Duodenal mucosa (tissue), 2 donors: ENCODE results near the gene ATG9A.

Experiments used
- H3K27ac ChIP-seq: one replicate; pipeline ENCODE4 v1.7.0; 2013; ENCODE audit warnings: low read depth, low read length
- H3K27me3 ChIP-seq, 2 donors: one replicate each; pipeline ENCODE4 v1.7.0; 2013; ENCODE audit warnings: low read length in 2 of 2, control low read depth in 1 of 2; ENCODE audit not compliant: insufficient read depth in 2 of 2, control insufficient read depth in 1 of 2
- H3K36me3 ChIP-seq, 2 donors: one replicate each; pipeline ENCODE4 v1.7.0; 2013; ENCODE audit warnings: low read length in 2 of 2, control low read depth in 1 of 2; ENCODE audit not compliant: insufficient read depth in 2 of 2, control insufficient read depth in 1 of 2
- H3K4me1 ChIP-seq, 2 donors: one replicate each; pipeline ENCODE4 v1.7.0; 2013; ENCODE audit warnings: low read length in 2 of 2, control low read depth in 1 of 2; ENCODE audit not compliant: insufficient read depth in 2 of 2, control insufficient read depth in 1 of 2
- H3K4me3 ChIP-seq, 2 donors: one replicate each; pipeline ENCODE4 v1.7.0; 2013; ENCODE audit warnings: low read length in 2 of 2, low read depth in 1 of 2
- H3K9ac ChIP-seq, 2 donors: one replicate each; pipeline ENCODE4 v1.7.0; 2013; ENCODE audit warnings: low read length in 2 of 2, low read depth in 1 of 2
- H3K9me3 ChIP-seq, 2 donors: one replicate each; pipeline ENCODE4 v1.7.0; 2013; ENCODE audit warnings: low read length in 2 of 2, control low read depth in 1 of 2; ENCODE audit not compliant: control insufficient read depth in 1 of 2

Gene ATG9A

DNA sequence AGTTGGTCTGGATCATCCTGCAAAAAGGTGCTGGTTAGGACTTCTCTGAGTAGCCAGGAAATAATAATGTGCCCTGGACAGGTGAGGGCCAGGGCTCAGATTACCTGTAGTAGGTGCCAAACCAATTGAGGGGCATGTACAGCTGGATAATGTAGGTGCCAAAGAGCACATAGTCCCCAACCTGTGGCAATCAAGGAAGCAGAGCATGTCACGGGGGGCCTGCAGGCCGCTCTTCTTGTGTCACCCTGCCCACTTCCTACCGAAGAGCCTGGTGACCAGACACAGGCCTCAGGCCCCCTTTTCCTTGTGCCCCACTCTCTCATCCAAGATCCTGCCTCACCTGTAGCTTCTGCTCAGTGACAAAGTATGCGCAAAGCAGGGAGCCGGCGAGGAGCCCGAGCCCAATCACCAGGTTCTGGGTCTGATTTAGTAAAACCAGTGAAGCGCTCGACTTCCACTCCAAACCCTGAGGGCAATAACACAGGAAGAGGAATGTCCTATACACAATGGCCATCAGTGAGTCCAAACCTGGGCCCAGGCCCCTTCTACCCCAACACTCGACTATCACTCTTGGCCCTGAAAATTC is 15.9 kb downstream of the ATG9A start:
- Histone ChIP-seq H3K9ac (no peak overlapping the region), H3K27ac (no peak overlapping the region), H3K36me3 (peaks cover 9 to 44% of the 10 kb centered on the region in 2 donors), H3K9me3 (no peaks in the 10 kb centered on the region), H3K27me3 (no peaks in the 10 kb centered on the region), H3K4me3 (no peak overlapping the region), H3K4me1 (peaks cover 9 to 17% of the 10 kb centered on the region in 2 donors)

DNA sequence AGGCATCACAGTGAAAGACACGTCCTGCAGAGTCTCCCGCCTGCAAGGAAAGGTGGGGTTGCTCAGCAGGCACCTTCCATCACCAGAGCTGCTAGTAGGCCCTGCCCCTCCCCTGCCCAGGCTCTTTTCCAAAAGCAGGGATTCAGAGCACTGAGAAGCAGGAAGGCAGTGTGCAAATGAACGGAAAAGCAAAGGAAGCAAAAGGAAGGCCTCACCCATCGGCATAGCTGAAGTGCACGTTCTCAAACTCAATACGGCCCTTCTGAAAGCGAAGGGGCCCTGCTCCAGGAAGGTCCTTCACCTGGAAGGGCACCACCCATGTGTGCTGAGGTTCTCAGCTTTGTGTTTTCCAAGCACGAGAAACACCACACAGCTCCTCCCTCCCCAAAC is 16.4 kb downstream of the ATG9A start:
- Histone ChIP-seq H3K9me3 (no peaks in the 10 kb centered on the region), H3K4me1 (peaks cover 9 to 17% of the 10 kb centered on the region in 2 donors), H3K27me3 (no peaks in the 10 kb centered on the region), H3K27ac (no peak overlapping the region), H3K9ac (no peak overlapping the region), H3K4me3 (no peak overlapping the region), H3K36me3 (peaks cover 9 to 50% of the 10 kb centered on the region in 2 donors)

DNA sequence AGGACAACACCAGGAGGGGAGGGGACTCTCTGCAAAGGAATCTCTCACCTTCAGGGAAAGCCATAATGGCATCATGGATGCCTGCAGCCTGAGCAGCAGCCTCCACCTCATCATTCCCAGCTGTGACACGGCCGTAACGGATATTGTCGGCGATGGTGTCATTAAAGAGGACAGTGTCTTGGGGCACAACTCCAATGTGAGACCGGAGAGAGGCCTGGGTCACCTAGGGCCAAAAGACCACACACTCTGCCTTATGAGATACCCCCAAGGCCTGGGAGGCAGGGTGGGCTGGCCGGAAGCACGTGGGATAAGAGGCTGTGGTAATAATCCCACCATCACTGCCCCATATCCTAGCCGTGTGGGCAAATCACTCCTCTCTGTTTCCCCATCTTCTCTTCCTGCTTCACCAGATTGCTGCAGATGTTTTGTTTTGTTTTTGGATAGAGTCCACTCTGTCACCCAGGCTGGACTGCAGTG is 18.5 kb downstream of the ATG9A start:
- Histone ChIP-seq H3K4me1 (peaks cover 18 to 22% of the 10 kb centered on the region in 2 donors), H3K27me3 (no peaks in the 10 kb centered on the region), H3K9ac (no peak overlapping the region), H3K4me3 (no peak overlapping the region), H3K9me3 (no peaks in the 10 kb centered on the region), H3K36me3 (peaks cover 9 to 51% of the 10 kb centered on the region in 2 donors), H3K27ac (no peak overlapping the region)

DNA sequence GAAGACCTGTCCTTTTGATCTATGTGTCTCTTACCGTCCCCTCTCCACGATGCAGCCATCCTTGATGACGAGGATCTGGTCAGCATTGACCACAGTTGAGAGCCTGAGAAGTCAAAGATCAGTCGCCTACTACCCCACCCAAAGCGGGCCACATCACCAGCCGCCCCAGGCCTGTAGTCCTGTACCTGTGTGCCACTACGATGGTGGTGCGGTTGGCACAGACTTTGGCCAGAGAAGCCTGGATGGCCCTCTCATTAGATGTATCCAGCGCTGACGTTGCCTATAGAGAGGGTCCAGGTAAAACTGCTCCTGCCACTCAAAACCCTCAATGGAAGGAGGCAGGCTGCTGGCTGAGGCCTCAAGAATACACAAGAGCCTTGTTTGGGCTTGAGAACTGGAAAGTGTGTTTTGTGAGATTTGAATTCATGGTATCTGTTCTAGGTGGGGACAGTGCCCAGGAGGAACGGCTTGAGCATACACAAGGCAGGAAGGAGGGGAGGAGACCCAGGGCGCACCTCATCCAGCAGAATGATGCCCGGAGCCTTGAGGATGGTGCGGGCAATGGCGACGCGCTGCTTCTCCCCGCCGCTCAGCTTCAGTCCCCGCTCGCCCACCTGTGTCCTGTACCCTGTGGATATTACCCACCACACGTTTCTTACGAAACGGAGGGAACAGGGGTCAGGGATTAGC is 19.1 kb downstream of the ATG9A start:
- H3K4me1 ChIP-seq: peaks cover 19 to 26% of the 10 kb centered on the region in 2 donors
- no peak overlapping the region for H3K9ac ChIP-seq
- H3K4me3 ChIP-seq: no peak overlapping the region
- no peaks in the 10 kb centered on the region for H3K27me3 ChIP-seq
- no peak overlapping the region for H3K27ac ChIP-seq
- H3K9me3 ChIP-seq: no peaks in the 10 kb centered on the region
- peaks cover 9 to 51% of the 10 kb centered on the region in 2 donors for H3K36me3 ChIP-seq

DNA sequence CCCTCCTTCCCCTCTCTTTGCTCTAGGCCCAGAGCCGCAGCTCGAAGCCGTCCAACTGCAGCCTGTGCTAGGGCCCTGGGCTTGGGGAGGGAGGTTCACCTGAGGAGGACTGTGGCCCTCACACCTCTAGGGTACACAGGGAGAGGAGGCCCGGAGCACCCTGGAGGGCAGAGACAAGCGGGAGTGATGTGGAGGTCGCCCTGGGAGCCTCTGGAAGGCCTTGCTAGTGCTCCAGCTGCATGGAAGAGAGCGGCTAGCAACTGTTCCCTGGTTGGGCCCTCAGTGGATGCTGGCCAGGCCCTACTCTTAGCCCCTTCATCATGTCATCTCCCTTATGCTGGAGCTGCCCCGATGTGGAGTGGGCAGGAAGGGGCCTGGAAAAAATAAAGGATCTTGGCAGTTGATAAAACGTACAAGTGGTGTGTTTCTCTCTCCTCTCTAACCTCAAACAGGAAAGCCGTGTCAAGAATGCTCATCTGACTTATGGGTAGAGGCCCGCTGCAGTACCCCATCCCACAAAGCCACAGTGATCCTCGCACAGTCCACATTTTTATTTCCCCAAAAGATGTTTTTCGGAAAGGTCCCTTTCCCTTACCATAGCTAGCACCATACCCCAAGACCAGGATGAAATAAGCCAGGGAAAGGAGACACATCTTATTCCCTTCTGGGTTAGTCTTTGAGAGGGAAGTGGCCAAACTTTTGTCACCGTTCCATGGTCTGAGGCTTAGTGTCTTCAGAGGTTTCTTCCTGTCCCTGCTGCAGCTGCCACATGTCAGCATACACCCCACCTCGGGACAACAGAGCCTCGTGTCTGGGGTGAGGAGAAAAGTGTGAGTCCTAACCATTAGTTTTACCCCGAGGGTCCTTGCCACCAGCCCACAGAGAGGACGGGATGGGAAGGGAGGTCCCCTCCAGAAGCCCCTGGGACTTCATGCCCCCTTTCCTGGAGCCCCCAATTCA is 19.9 kb downstream of the ATG9A start:
- H3K36me3 ChIP-seq: peaks cover 5 to 45% of the 10 kb centered on the region in 2 donors
- no peak overlapping the region for H3K27ac ChIP-seq
- H3K9ac ChIP-seq: no peak overlapping the region

DNA sequence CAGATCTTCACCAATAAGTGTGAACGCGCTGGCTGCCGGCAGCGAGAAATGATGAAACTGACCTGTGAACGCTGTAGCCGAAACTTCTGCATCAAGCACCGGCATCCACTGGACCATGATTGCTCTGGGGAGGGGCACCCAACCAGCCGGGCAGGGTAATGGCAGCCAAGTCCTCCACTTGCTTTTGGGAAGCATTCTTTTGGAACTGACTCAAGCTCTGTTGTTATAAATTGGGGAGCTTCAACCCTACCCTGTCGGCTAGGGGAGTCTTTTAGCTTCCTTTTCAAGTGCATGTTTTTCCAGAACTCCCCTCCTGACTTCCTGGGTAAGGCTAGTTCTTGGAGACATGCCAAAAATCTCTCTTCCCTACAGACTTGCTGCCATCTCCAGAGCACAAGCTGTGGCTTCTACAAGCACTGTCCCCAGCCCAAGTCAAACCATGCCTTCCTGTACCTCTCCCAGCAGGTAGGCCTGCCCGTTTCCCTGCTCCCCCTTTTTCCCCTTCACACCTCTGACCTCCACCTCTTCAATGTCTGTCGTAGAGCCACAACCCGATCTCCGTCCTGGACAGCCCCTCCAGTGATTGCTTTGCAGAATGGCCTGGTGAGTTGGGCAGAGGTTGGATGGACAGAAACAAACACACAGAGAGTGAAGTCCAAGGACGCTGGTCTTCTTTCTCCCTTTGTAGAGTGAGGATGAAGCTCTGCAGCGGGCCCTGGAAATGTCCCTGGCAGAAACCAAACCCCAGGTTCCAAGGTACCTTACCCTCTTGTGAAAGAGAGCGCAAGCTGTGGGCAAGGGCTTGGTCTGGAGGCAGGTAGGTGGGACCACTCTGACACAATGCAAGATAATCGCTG is 21.3 kb downstream of the ATG9A start:
- H3K27me3 ChIP-seq: no peaks in the 10 kb centered on the region
- H3K36me3 ChIP-seq: peaks cover 0 to 31% of the 10 kb centered on the region in 2 donors
- no peak overlapping the region for H3K27ac ChIP-seq
- peak overlapping the region in 1 of 2 donors; percentile 75 for H3K4me3 ChIP-seq
- no peaks in the 10 kb centered on the region for H3K9me3 ChIP-seq
- peaks cover 19 to 26% of the 10 kb centered on the region in 2 donors for H3K4me1 ChIP-seq
- H3K9ac ChIP-seq: peak overlapping the region; percentile 51 to 93

More for the DNA sequence above, 19.9 kb downstream of the ATG9A start:
- H3K4me1 ChIP-seq: peaks cover 19 to 26% of the 10 kb centered on the region in 2 donors
- H3K9me3 ChIP-seq: no peaks in the 10 kb centered on the region
- no peaks in the 10 kb centered on the region for H3K27me3 ChIP-seq
- H3K4me3 ChIP-seq: no peak overlapping the region

DNA sequence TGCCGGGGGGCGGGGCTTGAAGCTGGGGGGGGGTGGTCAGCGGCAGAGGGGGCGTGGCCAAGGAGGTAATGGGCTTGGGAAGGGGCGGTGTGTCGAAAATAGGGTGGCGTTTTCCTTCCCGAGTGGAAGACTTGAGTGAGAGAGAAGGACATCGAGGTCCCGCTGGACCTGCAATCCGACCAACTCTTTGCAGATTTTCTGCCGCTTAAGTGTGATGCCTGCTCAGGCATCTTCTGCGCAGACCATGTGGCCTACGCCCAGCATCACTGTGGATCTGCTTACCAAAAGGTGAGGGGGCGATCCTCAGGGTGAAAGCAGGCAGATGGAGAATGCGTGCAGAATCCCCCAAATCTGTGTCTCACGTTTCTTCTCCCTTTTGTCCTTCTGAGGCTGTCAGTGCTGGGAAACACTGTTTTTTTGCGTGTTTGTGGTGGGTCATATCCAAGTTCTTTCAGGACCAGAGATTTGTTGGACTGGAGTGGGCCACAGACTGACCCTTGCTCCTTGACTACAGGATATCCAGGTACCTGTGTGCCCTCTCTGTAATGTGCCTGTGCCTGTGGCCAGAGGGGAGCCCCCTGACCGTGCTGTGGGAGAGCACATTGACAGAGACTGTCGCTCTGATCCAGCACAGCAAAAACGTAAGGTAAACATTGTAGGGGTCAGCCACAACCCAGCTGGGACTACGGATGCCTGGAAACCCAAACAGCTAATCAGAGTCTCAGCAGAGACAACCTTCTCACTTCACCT is 22.1 kb downstream of the ATG9A start:
- H3K27ac ChIP-seq: peak overlapping the region; percentile 94
- H3K36me3 ChIP-seq: peaks cover 0 to 25% of the 10 kb centered on the region in 2 donors
- H3K27me3 ChIP-seq: no peaks in the 10 kb centered on the region
- no peaks in the 10 kb centered on the region for H3K9me3 ChIP-seq
- peak overlapping the region; percentile 51 to 93 for H3K9ac ChIP-seq
- peaks cover 19 to 26% of the 10 kb centered on the region in 2 donors for H3K4me1 ChIP-seq
- peak overlapping the region; percentile 75 to 79 for H3K4me3 ChIP-seq

DNA sequence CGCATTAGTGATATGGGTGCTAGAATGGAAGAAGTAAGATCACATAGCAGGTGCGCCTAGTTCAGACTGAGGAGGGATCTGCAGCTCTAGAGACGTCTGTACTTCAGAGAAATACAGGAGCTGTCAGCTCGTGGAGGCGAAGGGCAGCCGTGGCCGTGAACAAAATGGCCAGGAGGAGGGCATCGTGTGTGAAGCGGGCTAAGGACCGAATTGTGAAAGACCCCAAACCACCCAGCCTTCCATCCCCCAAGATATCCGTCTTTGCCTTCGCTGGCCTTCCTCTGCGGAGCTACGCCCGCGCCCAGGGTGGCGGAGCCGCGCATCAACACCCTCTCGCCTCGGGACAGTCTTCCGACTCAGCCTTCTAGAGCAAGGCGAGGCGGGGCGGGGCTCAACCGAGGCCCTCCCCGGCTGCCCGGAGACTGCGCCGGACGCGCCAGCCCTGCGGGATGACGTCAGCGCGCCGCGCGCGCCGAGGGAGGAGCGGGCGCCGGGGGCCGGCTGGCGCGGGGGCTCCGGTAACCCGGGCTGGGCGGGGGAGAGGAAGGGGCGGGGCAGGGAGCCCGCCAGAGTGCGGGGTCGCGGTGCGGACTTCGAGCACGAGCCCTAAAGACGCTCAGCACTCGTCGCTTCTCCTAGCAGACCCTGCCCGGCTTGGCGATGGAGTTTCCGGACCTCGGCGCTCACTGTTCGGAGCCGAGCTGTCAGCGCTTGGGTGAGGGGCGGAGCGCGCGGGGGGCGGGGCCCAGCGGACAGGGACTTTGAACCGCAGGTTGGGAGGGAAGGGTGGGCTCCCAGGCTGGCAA is 22.9 kb downstream of the ATG9A start, which contains the start of gene ZFAND2B:
ZFAND2B (plus strand) TSS at position 455 of the 806 bp plus-strand sequence; CDS start at position 661, 206 bp downstream.
- Histone ChIP-seq H3K9me3 (no peaks in the 10 kb centered on the region), H3K9ac (peak within 1 kb of the TSS; percentile 61 to 93), H3K4me1 (peaks cover 19 to 26% of the 10 kb centered on the region in 2 donors), H3K4me3 (peak within 1 kb of the TSS; percentile 75 to 85), H3K36me3 (peaks cover 0 to 25% of the 10 kb centered on the region in 2 donors), H3K27ac (peak within 1 kb of the TSS; percentile 94), H3K27me3 (no peaks in the 10 kb centered on the region)
